OCI-LY3 (cell line): ENCODE results near the gene RNU6-1.

Source experiments
- CTCF ChIP-seq: fragments of 200-600, 300-600 bp; sonication (generic); IDR thresholded peaks from 2 replicates; pipeline ENCODE4 v1.5.1; 2014; ENCODE audit warnings: antibody characterized with exemption, low read length, low read depth
- EZH2phosphoT487 ChIP-seq: fragments of 200-600 bp; shearing (Covaris generic); IDR thresholded peaks from 2 replicates; pipeline ENCODE4 v1.6.1; 2018; ENCODE audit warnings: antibody characterized with exemption, mixed run types, low read depth

GRCh38 chr15:67855842-67856241, 16.0 kb upstream of the RNU6-1 start:
- TF ChIP-seq CTCF (no peak), EZH2phosphoT487 (no peak)
